GM10248 (cell line): ENCODE measurements around the gene POLK.

ENCODE experiments used
- CTCF ChIA-PET: fragments of 300-600 bp; sonication (Branson Sonifier 250); formaldehyde crosslinking; extraction: SDS; loops from one replicate; lab custom pipeline; 2021; ENCODE audit warnings: antibody characterized with exemption; lab: Yijun Ruan, JAX
- POLR2A ChIA-PET: fragments of 350-650 bp; sonication (Branson Sonifier 250); formaldehyde crosslinking; extraction: SDS; loops from one replicate; lab custom pipeline; 2020; ENCODE audit warnings: antibody characterized with exemption; lab: Yijun Ruan, JAX
- DNase-seq: peaks from one replicate; pipeline ENCODE4 v3.0.0; 2012; ENCODE audit errors: extremely low spot score
- TF ChIP-seq, protein P1 (sequence below): IDR thresholded peaks from 2 replicates; pipeline ENCODE4 v1.5.1; 2012; ENCODE audit warnings: mild to moderate bottlenecking, low read depth; ENCODE audit errors: extremely low read depth, missing control alignments, control extremely low read depth

The POLK gene

DNA sequence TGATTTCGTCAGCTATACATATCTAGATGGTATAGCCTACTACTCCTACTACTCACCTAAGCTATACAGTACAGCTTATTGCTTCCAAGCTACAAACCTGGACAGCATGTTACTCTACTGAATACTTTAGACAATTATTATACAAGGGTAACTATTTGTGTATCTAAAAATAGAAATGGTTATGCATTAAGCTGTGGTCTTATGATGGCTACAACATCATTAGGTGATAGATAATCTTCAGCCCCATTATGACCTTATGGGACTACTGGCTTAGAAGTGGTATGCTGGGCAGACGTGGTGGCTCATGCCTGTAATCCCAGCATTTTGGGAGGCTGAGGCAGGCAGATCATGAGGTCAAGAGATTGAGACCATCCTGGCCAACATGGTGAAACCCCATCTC lies 40.5 kb upstream of the POLK start:
- ChIA-PET POLR2A (no interaction called here), CTCF (interaction anchor here (1.2 to 1.3 kb wide), 3 partner anchors 12 to 21 kb away, joined by 3 to 5 read pairs (median 3); no protein-coding TSS in a partner anchor)
- TF ChIP-seq, protein P1, sequence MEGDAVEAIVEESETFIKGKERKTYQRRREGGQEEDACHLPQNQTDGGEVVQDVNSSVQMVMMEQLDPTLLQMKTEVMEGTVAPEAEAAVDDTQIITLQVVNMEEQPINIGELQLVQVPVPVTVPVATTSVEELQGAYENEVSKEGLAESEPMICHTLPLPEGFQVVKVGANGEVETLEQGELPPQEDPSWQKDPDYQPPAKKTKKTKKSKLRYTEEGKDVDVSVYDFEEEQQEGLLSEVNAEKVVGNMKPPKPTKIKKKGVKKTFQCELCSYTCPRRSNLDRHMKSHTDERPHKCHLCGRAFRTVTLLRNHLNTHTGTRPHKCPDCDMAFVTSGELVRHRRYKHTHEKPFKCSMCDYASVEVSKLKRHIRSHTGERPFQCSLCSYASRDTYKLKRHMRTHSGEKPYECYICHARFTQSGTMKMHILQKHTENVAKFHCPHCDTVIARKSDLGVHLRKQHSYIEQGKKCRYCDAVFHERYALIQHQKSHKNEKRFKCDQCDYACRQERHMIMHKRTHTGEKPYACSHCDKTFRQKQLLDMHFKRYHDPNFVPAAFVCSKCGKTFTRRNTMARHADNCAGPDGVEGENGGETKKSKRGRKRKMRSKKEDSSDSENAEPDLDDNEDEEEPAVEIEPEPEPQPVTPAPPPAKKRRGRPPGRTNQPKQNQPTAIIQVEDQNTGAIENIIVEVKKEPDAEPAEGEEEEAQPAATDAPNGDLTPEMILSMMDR = no peak
- no peak for DNase-seq

DNA sequence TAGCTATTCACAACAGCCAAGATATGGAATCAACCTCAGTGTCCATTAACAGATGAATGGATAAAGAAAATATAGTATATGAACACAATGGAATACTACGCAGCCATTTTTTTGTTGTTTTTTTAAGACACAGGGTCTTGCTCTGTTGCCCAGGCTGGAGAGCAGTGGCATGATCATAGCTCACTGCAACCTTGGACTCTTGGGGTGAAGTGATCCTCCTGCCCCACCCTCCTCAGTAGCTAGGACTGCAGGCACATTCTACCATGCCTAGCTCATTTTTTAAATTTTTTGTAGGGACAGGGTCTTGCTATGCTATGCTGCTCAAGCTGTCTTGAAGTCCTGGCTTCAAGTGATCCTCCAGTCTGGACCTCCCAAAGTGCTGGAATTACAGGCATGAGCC lies 38.7 kb upstream of the POLK start:
- no peak for DNase-seq
- TF ChIP-seq, protein P1 = no peak
- ChIA-PET POLR2A (no interaction called here), CTCF (no interaction called here)

GRCh38 chr5:75473463-75473862 lies 38.2 kb upstream of the POLK start:
- ChIA-PET POLR2A (no interaction called here), CTCF (no interaction called here)
- no peak for DNase-seq
- TF ChIP-seq, protein P1 = no peak

GRCh38 chr5:75475364-75475763 lies 36.3 kb upstream of the POLK start:
- TF ChIP-seq, protein P1 = no peak
- POLR2A ChIA-PET = no interaction called here
- CTCF ChIA-PET = no interaction called here
- no peak for DNase-seq

- POLR2A ChIA-PET = no interaction called here
- TF ChIP-seq, protein P1 = no peak
- CTCF ChIA-PET = interaction anchor here (1.7 kb wide), 1 partner anchor 188 kb away, joined by 3 read pairs; no protein-coding TSS in a partner anchor
- DNase-seq = no peak
Measured at GRCh38 chr5:75481024-75481423, 30.7 kb upstream of the POLK start.

- ChIA-PET CTCF (interaction anchor here (0.9 to 1.7 kb wide), 4 partner anchors 12 to 186 kb away, joined by 3 read pairs; no protein-coding TSS in a partner anchor), POLR2A (no interaction called here)
- no peak for DNase-seq
- TF ChIP-seq, protein P1 = no peak
Measured at GRCh38 chr5:75482482-75482881, 29.2 kb upstream of the POLK start.
